ENCODE data around the gene PHYHD1.

Gene PHYHD1

GRCh38 chr9:128910906-128911305 is 9.9 kb upstream of the PHYHD1 start:
- TF ChIP-seq CTCF (IDR thresholded peaks at IDR 0.05; ENCODE audit: extremely low read depth, missing control alignments) = no peak
- DNase-seq (ENCODE audit: low spot score) = no peak

- TF ChIP-seq CTCF (IDR thresholded peaks at IDR 0.05; ENCODE audit: extremely low read depth, missing control alignments) = no peak
Measured at GRCh38 chr9:128911529-128912035, 9.2 kb upstream of the PHYHD1 start.

GRCh38 chr9:128912270-128912853 is 8.4 kb upstream of the PHYHD1 start:
- no peak for DNase-seq (ENCODE audit: low spot score)
- TF ChIP-seq CTCF (IDR thresholded peaks at IDR 0.05; ENCODE audit: extremely low read depth, missing control alignments) = no peak

More at GRCh38 chr9:128911529-128912035, 9.2 kb upstream of the PHYHD1 start:
- DNase-seq (ENCODE audit: low spot score) = no peak

- DNase-seq (ENCODE audit: low spot score) = no peak
- no peak for TF ChIP-seq CTCF (IDR thresholded peaks at IDR 0.05; ENCODE audit: extremely low read depth, missing control alignments)
Measured at GRCh38 chr9:128913048-128913900, 7.5 kb upstream of the PHYHD1 start.

GRCh38 chr9:128913995-128914772 is 6.6 kb upstream of the PHYHD1 start:
- no peak for DNase-seq (ENCODE audit: low spot score)
- no peak for TF ChIP-seq CTCF (IDR thresholded peaks at IDR 0.05; ENCODE audit: extremely low read depth, missing control alignments)

- TF ChIP-seq CTCF (IDR thresholded peaks at IDR 0.05; ENCODE audit: extremely low read depth, missing control alignments) = no peak
- DNase-seq (ENCODE audit: low spot score) = no peak
Measured at GRCh38 chr9:128916204-128916603, 4.6 kb upstream of the PHYHD1 start.
